K562 (cell line): ENCODE data around the gene IFI30. TPM values are rescaled to one million over a fixed set of nuclear protein-coding genes. Genes with fewer than 3 reads are reported as not detected.

ENCODE experiments used
- ATAC-seq: fragments of 200-7000 bp; cut with Tn5 transposase; 3 replicates; pipeline ENCODE4 v1.9.1; 2020; ENCODE audit warnings: moderate library complexity
- BruUV-seq: library from RNA; stranded (reverse); fragments of 400-500 nt; replicated peaks from 2 replicates; lab custom pipeline; 2021; lab: Mats Ljungman, UMichigan
- CTCF ChIA-PET: fragments of 300-600 bp; formaldehyde crosslinking; extraction: SDS; loops from one replicate; lab custom pipeline; 2021; ENCODE audit warnings: low intra/inter-chr PET ratio; lab: Yijun Ruan, JAX
- POLR2A ChIA-PET: fragments of 300-600, 350-650 bp; sonication (Branson Sonifier 250); formaldehyde crosslinking; extraction: SDS; loops from one replicate; lab custom pipeline; 2021; ENCODE audit warnings: antibody characterized with exemption, inconsistent platforms; lab: Yijun Ruan, JAX
- DNase-seq, 4 experiments: peaks; one replicate each; pipeline versions ENCODE4 v3.0.0 to v3.0.0-alpha.2; 2011 to 2018; ENCODE audit warnings: low spot score in 3 of 4, mixed read lengths in 3 of 4; ENCODE audit errors: extremely low read depth in 1 of 4
- FAIRE-seq: peaks from 2 replicates; lab custom pipeline; 2011; peaks lifted over from hg19 to GRCh38; lab: Jason Lieb, UNC
- H2AFZ ChIP-seq: 2 replicates; pipeline ENCODE4 v1.6.0; 2011; ENCODE audit warnings: low read depth, low read length, control low read depth, inconsistent platforms
- H3K27ac ChIP-seq: fragments of 200-600 bp; 3 replicates; pipeline ENCODE4 v1.8.0; 2011; ENCODE audit warnings: low read depth, mild to moderate bottlenecking, control low read depth, inconsistent platforms, low read length, moderate library complexity, mixed read lengths; ENCODE audit errors: extremely low read depth
- H3K27me3 ChIP-seq, 2 experiments: fragments of 300-600 bp in 1 of 2; 2 replicates in 1 of 2; 3 replicates in 1 of 2; pipeline versions ENCODE4 v1.6.0 to v1.8.0; 2011; ENCODE audit warnings: inconsistent platforms in 2 of 2, low read length in 2 of 2, mild to moderate bottlenecking in 1 of 2, mixed read lengths in 1 of 2, moderate library complexity in 1 of 2; ENCODE audit not compliant: control insufficient read depth in 2 of 2, insufficient read depth in 2 of 2
- H3K36me3 ChIP-seq: fragments of 300-600 bp; 3 replicates; pipeline ENCODE4 v1.8.0; 2011; ENCODE audit warnings: mild to moderate bottlenecking, low read length, inconsistent platforms; ENCODE audit not compliant: control insufficient read depth, insufficient read depth
- H3K4me1 ChIP-seq, 2 experiments: fragments of 200-600 bp in 1 of 2; replicated peaks in 1 of 2; 2 replicates in 1 of 2; 3 replicates in 1 of 2; pipeline versions ENCODE4 v1.5.1 to v1.8.0; 2011; ENCODE audit warnings: inconsistent platforms in 2 of 2, low read length in 2 of 2, mild to moderate bottlenecking in 1 of 2, mixed read lengths in 1 of 2, moderate library complexity in 1 of 2; ENCODE audit not compliant: control insufficient read depth in 2 of 2, insufficient read depth in 2 of 2
- H3K4me2 ChIP-seq: 2 replicates; pipeline ENCODE4 v1.6.1; 2011; ENCODE audit warnings: low read length, control low read depth, inconsistent platforms, mixed read lengths; ENCODE audit not compliant: insufficient read depth
- H3K4me3 ChIP-seq: fragments of 200-600 bp; sonication (generic), shearing (Covaris generic); 2 replicates; pipeline ENCODE4 v1.5.1; 2016; ENCODE audit warnings: control low read depth, inconsistent platforms
- H3K79me2 ChIP-seq: fragments of 200-600 bp; 3 replicates; pipeline ENCODE4 v1.8.0; 2011; ENCODE audit warnings: low read length, inconsistent platforms; ENCODE audit not compliant: control insufficient read depth, insufficient read depth
- H3K9ac ChIP-seq, 2 experiments: 2 replicates each; pipeline versions ENCODE4 v1.6.0 to v1.6.1; 2011; ENCODE audit warnings: low read depth in 2 of 2, low read length in 2 of 2, control low read depth in 1 of 2, inconsistent platforms in 1 of 2, mild to moderate bottlenecking in 1 of 2, mixed read lengths in 1 of 2; ENCODE audit not compliant: insufficient read depth in 1 of 2
- H3K9me1 ChIP-seq: one replicate; pipeline ENCODE4 v1.6.0; 2011; ENCODE audit warnings: inconsistent platforms, mild to moderate bottlenecking, low read length, moderate library complexity; ENCODE audit not compliant: control insufficient read depth, insufficient read depth
- H3K9me3 ChIP-seq: replicated peaks from 2 replicates; pipeline ENCODE4 v1.5.1; 2011; ENCODE audit warnings: low read depth, low read length, inconsistent platforms; ENCODE audit not compliant: control insufficient read depth, insufficient read depth
- H4K20me1 ChIP-seq: replicated peaks from 2 replicates; pipeline ENCODE4 v1.6.1; 2011; ENCODE audit warnings: low read length, inconsistent platforms, mixed read lengths; ENCODE audit not compliant: control insufficient read depth, insufficient read depth
- CREB3L1 ChIP-seq: fragments of 450-650 bp; IDR thresholded peaks from 2 replicates; pipeline ENCODE4 v1.6.1; 2014; ENCODE audit warnings: low read depth, mild to moderate bottlenecking, moderate library complexity, borderline replicate concordance
- DACH1 ChIP-seq: fragments of 450-650 bp; IDR thresholded peaks from 2 replicates; pipeline ENCODE4 v1.6.1; 2018; ENCODE audit not compliant: partially characterized antibody
- HDAC2 ChIP-seq: fragments of 450-650 bp; IDR thresholded peaks from 2 replicates; pipeline ENCODE4 v1.6.1; 2016; ENCODE audit warnings: mild to moderate bottlenecking
- NCOA6 ChIP-seq: fragments of 450-650 bp; IDR thresholded peaks from 2 replicates; pipeline ENCODE4 v1.6.1; 2017; ENCODE audit warnings: mild to moderate bottlenecking
- NONO ChIP-seq, 2 experiments: fragments of 200-400 bp in 1 of 2; fragments of 450-650 bp in 1 of 2; formaldehyde crosslinking in 1 of 2; IDR thresholded peaks; 2 replicates each; pipeline ENCODE4 v1.6.1; 2017; ENCODE audit warnings: low read depth in 2 of 2, mild to moderate bottlenecking in 2 of 2, moderate library complexity in 2 of 2, low read length in 1 of 2
- SMAD1 ChIP-seq: fragments of 150-350 bp; IDR thresholded peaks from 2 replicates; pipeline ENCODE4 v1.6.1; 2014; ENCODE audit warnings: low read length, low read depth; ENCODE audit not compliant: partially characterized antibody
- TAF1 ChIP-seq: IDR thresholded peaks from 2 replicates; pipeline ENCODE4 v1.6.1; 2011; ENCODE audit warnings: mild to moderate bottlenecking, low read length, moderate library complexity; ENCODE audit not compliant: insufficient read depth, control insufficient read depth, severe bottlenecking; ENCODE audit errors: extremely low read depth
- ZKSCAN8 ChIP-seq: fragments of 200-800 bp; sonication (Bioruptor generic); IDR thresholded peaks from 2 replicates; pipeline ENCODE4 v1.6.1; 2016; ENCODE audit warnings: missing genetic modification characterization, missing compliant biosample characterization
- ZNF639 ChIP-seq, 2 experiments: fragments of 200-800 bp in 1 of 2; sonication (Bioruptor generic) in 1 of 2; sonication (generic) in 1 of 2; formaldehyde crosslinking in 1 of 2; IDR thresholded peaks in 1 of 2; conservative IDR thresholded peaks in 1 of 2; 2 replicates each; pipeline versions ENCODE4 v1.5.0 to v1.6.1; 2016 to 2020; ENCODE audit warnings: missing compliant biosample characterization in 1 of 2, missing genetic modification characterization in 1 of 2, missing genetic modification reagents in 1 of 2
- ZNF79 ChIP-seq: fragments of 250-450 bp; sonication (Bioruptor Pico); IDR thresholded peaks from 2 replicates; pipeline ENCODE4 v1.4.0; 2020; ENCODE audit warnings: low read depth, mild to moderate bottlenecking, moderate library complexity
- WGBS: fragments of 100-300 bp; shearing (Covaris generic); methylation state at CpG from one replicate; pipeline ENCODE4 v1.1.6; 2016; ENCODE audit warnings: low coverage, mixed read lengths; ENCODE audit not compliant: insufficient coverage; ENCODE audit errors: missing lambda C conversion rate; 5-methylcytosine and 5-hydroxymethylcytosine counted together
- in situ Hi-C: fragments of 300-500 bp; cut with MboI; formaldehyde crosslinking; loops from 4 replicates; pipeline ENCODE4 v1.15.0; 2018; ENCODE audit warnings: inconsistent platforms, mixed read lengths
- intact Hi-C: fragments of 100-400 bp; cut with micrococcal nuclease; formaldehyde crosslinking; loops from 2 replicates; pipeline ENCODE4 v1.14.2; 2022
- polyA plus RNA-seq, 8 experiments: library from polyadenylated mRNA; depleted of rRNA in 4 of 8; stranded (reverse) in 5 of 8; unstranded in 3 of 8; fragments of >200 nt; fragmentation: Nextera tagmentation in 2 of 8; fragmentation: Illumina TruSeq in 1 of 8; extraction: Ambion mirVana in 2 of 8; extraction: Trizol in 1 of 8; gene quantifications; 2 replicates each; pipeline versions ENCODE4 v1.2.1 to v1.2.3, GENCODE V29; 2011 to 2014; ENCODE audit warnings: inconsistent platforms in 1 of 8, missing spikeins in 1 of 8
- total RNA-seq, 7 experiments: library from RNA; depleted of rRNA in 6 of 7; stranded (reverse); fragments of >200 nt in 6 of 7; fragmentation: Illumina TruSeq in 2 of 7; extraction: Trizol in 2 of 7; gene quantifications; 2 replicates each; pipeline versions ENCODE4 v1.2.1 to v1.2.3, GENCODE V29; 2011 to 2021; ENCODE audit warnings: low replicate concordance in 1 of 7
- TF ChIP-seq, protein P1 (sequence below): IDR thresholded peaks from 2 replicates; pipeline ENCODE4 v1.6.1; 2014; ENCODE audit warnings: antibody characterized with exemption

Gene IFI30
- total and polyA plus RNA-seq, 9 of the 15 experiments (the other 6 are each of a cell fraction or from before 2014, with no cell fraction given): 63.7 to 430 (median 109) TPM

DNA sequence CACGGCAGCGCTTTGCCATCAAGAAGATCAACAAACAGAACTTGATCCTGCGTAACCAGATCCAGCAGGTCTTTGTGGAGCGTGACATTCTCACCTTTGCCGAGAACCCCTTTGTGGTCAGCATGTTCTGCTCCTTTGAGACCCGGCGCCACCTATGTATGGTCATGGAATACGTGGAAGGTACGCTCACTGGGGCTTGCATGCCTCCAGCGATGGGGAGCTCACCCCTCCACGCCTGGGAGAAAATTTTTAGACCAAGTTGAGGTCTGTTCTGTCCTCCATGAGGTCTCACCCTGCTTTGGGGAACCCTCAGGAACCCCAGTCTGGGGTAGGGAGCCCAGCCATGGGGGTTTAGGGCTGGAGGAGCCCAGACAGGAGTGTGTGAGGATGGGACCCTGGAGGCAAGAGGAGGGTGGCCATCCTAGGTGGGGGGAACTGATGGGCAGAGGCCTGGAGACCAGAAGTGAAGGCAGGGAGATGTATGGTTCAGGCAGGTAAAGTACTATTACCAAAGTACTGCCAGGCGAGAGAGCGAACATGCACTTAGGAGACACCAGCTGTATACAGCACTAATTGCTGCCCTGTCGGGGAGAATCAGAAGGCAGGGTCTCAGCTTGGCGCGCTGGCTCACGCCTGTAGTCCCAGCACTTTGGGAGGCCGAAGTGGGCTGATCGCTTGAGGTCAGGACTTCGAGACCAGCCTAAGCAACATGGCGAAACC lies 42.9 kb upstream of the IFI30 start (continued):
- TF ChIP-seq, protein P1, sequence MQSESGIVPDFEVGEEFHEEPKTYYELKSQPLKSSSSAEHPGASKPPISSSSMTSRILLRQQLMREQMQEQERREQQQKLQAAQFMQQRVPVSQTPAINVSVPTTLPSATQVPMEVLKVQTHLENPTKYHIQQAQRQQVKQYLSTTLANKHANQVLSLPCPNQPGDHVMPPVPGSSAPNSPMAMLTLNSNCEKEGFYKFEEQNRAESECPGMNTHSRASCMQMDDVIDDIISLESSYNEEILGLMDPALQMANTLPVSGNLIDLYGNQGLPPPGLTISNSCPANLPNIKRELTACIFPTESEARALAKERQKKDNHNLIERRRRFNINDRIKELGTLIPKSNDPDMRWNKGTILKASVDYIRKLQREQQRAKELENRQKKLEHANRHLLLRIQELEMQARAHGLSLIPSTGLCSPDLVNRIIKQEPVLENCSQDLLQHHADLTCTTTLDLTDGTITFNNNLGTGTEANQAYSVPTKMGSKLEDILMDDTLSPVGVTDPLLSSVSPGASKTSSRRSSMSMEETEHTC: no peak
- 0 out of 2 replicates have a peak, but pooled peaks have one; percentile 34 for TF ChIP-seq HDAC2
- TF ChIP-seq TAF1: no peak
- TF ChIP-seq DACH1: no peak

DNA sequence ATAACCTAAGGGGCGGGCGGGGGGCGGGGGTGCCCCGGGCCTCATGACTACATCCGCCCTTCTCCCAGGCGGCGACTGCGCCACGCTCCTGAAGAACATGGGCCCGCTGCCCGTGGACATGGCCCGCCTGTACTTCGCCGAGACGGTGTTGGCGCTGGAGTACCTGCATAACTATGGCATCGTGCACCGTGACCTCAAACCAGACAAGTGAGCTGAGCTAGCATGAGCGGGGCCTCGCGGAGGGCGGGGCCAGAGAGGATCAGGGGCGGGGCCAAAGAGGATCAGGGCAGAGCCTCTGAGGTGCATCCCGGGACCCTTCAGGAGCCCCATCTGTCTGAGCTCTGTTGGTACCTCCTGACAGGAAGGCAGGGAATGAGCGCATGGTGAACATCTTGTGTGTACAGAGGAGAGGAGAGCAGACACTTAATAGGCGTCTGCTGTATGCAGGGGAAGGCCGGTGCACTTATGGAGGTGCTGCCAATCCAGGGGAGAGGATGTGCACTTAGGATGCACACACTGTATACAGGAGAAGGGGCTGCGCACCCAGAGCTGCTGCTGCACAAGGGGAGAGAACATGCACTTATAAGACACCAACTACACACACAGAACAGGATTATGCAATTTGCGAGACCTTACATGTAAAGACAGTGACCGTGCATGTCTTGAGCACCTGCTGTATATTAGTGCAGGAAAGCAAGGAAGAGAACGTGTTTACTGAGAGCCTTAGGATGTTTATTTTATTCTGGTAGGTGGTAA lies 41.6 kb upstream of the IFI30 start:
- FAIRE-seq (no peak), ATAC-seq (peak; percentile 89), DNase-seq (peak; percentile 44 to 69 (median 52))
- no TSS peak for BruUV-seq
- POLR2A ChIA-PET: interaction anchor here (1.2 to 1.4 kb wide), 2 partner anchors 20 to 72 kb away, joined by 3 to 6 read pairs; partner anchors contain the start of gene PIK3R2
- no peak overlapping the region for H3K4me2 ChIP-seq
- no peaks in the 10 kb centered on the region for H3K79me2 ChIP-seq
- 0 out of 2 replicates have a peak, but pooled peaks cover 4% of the 10 kb centered on the region for H4K20me1 ChIP-seq
- intact Hi-C loops (no loop called here), in situ Hi-C loops (no loop called here)
- CTCF ChIA-PET: no interaction called here
- H3K9me1 ChIP-seq: no peaks in the 10 kb centered on the region
- H3K9me3 ChIP-seq: no peaks in the 10 kb centered on the region
- peaks cover 0 to 7% of the 10 kb centered on the region in 2 experiments; a peak in 2 of 5 replicates for H3K4me1 ChIP-seq
- H3K4me3 ChIP-seq: no peak overlapping the region
- WGBS: 75% methylated on average over 18 of the region's 31 CpGs
- no peak overlapping the region for H3K9ac ChIP-seq
- H3K27me3 ChIP-seq: no peaks in the 10 kb centered on the region
- H3K36me3 ChIP-seq: peaks cover 45% of the 10 kb centered on the region; the same call in 2 of the 3 replicates
- H3K27ac ChIP-seq: no peak overlapping the region
- no peak overlapping the region for H2AFZ ChIP-seq
- TF ChIP-seq ZNF639 (CRISPR knock-in tag; conservative IDR thresholded peaks at IDR 0.05 in 1 of 2, IDR thresholded peaks at IDR 0.05 in 1 of 2) (no peak), SMAD1 (no peak), NCOA6 (no peak), ZKSCAN8 (CRISPR knock-in tag) (peak; percentile 99), NONO (IDR thresholded peaks at IDR 0.05; ENCODE audit: low read depth in 2 of 2, low read length in 1 of 2) (no peak), ZNF79 (CRISPR knock-in tag) (no peak), CREB3L1 (no peak)
